ENCODE data around the gene HSPB6.

The HSPB6 gene

GRCh38 chr19:35713904-35714495 is 42.8 kb downstream of the HSPB6 start:
- no peak for DNase-seq

- DNase-seq: no peak
Observed at GRCh38 chr19:35713506-35713850, 43.4 kb downstream of the HSPB6 start.

- DNase-seq: no peak
Observed at GRCh38 chr19:35712567-35713505, 44.0 kb downstream of the HSPB6 start.

- DNase-seq: no peak
Observed at GRCh38 chr19:35710784-35711723, 45.8 kb downstream of the HSPB6 start.

- DNase-seq: no peak
Observed at GRCh38 chr19:35708391-35708790, 48.4 kb downstream of the HSPB6 start.

All from inflammatory macrophage treated with lipopolysaccharide for 1 hour (primary cell).